ENCODE data around the gene CLDN15.
"Not testable (repeated sequence)": the region's sequence is repeated elsewhere in the genome, so short reads cannot be mapped to it uniquely, and the experiment has no call there.

Gene CLDN15

GRCh38 chr7:101200504-101200861, 37.1 kb downstream of the CLDN15 start:
- no peak for DNase-seq (ENCODE audit: low spot score)

GRCh38 chr7:101199522-101199921, 38.1 kb downstream of the CLDN15 start:
- not testable (repeated sequence) for DNase-seq (ENCODE audit: low spot score)

GRCh38 chr7:101198476-101198875, 39.1 kb downstream of the CLDN15 start:
- DNase-seq (ENCODE audit: low spot score) = no peak

- no peak for DNase-seq (ENCODE audit: low spot score)
Observed at GRCh38 chr7:101197991-101198390, 39.6 kb downstream of the CLDN15 start.

- DNase-seq (ENCODE audit: low spot score) = no peak
Observed at GRCh38 chr7:101195884-101196283, 41.7 kb downstream of the CLDN15 start.

- no peak for DNase-seq (ENCODE audit: low spot score)
Observed at GRCh38 chr7:101189109-101189508, 48.5 kb downstream of the CLDN15 start.

- DNase-seq (ENCODE audit: low spot score) = no peak
Observed at GRCh38 chr7:101186844-101187428, 50.7 kb downstream of the CLDN15 start.

GRCh38 chr7:101186194-101186593, 51.4 kb downstream of the CLDN15 start:
- no peak for DNase-seq (ENCODE audit: low spot score)

- no peak for DNase-seq (ENCODE audit: low spot score)
Observed at GRCh38 chr7:101185258-101185839, 52.3 kb downstream of the CLDN15 start.

Data from globus pallidus (tissue), 1 donor.